Endothelial cell of umbilical vein (primary cell): Measurements from ENCODE around the gene GRK4. TPM values are rescaled to one million over a fixed set of nuclear protein-coding genes. Genes with fewer than 3 reads are reported as not detected.

Experiments
- BruUV-seq: library from RNA; stranded (reverse); fragments of 400-500 nt; replicated peaks from 2 replicates; lab custom pipeline; 2021; lab: Mats Ljungman, UMichigan
- CTCF ChIA-PET: fragments of 300-600, 350-600 bp; sonication (Branson Sonifier 250); formaldehyde crosslinking; loops from one replicate; lab custom pipeline; 2021; ENCODE audit warnings: antibody characterized with exemption, inconsistent platforms; lab: Charles Lee
- POLR2A ChIA-PET: fragments of 300-600, 350-600 bp; sonication (Branson Sonifier 250); formaldehyde crosslinking; loops from one replicate; lab custom pipeline; 2021; ENCODE audit warnings: antibody characterized with exemption, inconsistent platforms; lab: Charles Lee
- DNase-seq: peaks from one replicate; pipeline ENCODE4 v3.0.0-alpha.2; 2011; ENCODE audit warnings: low read depth, low spot score
- FAIRE-seq: peaks from 2 replicates; lab custom pipeline; 2011; peaks lifted over from hg19 to GRCh38; lab: Jason Lieb, UNC
- H2AFZ ChIP-seq: 2 replicates; pipeline ENCODE4 v1.6.0; 2012; ENCODE audit warnings: low read depth, low read length, control low read depth, inconsistent platforms
- H3K27ac ChIP-seq: 2 replicates; pipeline ENCODE4 v1.5.1; 2011; ENCODE audit warnings: low read depth, mild to moderate bottlenecking, control low read depth, low read length, moderate library complexity; ENCODE audit not compliant: insufficient read depth
- H3K27me3 ChIP-seq, 2 experiments: 2 replicates each; pipeline versions ENCODE4 v1.6.0 to v1.6.1; 2011; ENCODE audit warnings: low read length in 2 of 2, mixed read lengths in 1 of 2; ENCODE audit not compliant: control insufficient read depth in 2 of 2, insufficient read depth in 2 of 2
- H3K36me3 ChIP-seq, 2 experiments: 2 replicates in 1 of 2; 3 replicates in 1 of 2; pipeline ENCODE4 v1.5.1; 2011; ENCODE audit warnings: low read length in 2 of 2, mild to moderate bottlenecking in 1 of 2, moderate library complexity in 1 of 2; ENCODE audit not compliant: control insufficient read depth in 2 of 2, insufficient read depth in 2 of 2; ENCODE audit errors: extremely low read depth in 1 of 2
- H3K4me1 ChIP-seq: 3 replicates; pipeline ENCODE4 v1.5.1; 2011; ENCODE audit warnings: mild to moderate bottlenecking, low read length; ENCODE audit not compliant: control insufficient read depth, insufficient read depth; ENCODE audit errors: extremely low read depth
- H3K4me2 ChIP-seq: 2 replicates; pipeline ENCODE4 v1.6.1; 2011; ENCODE audit warnings: low read length, control low read depth, mixed read lengths; ENCODE audit not compliant: insufficient read depth
- H3K4me3 ChIP-seq, 3 experiments: fragments of 200-600 bp in 1 of 3; sonication (generic), shearing (Covaris generic) in 1 of 3; replicated peaks in 1 of 3; 2 replicates each; pipeline ENCODE4 v1.5.1; 2011 to 2016; ENCODE audit warnings: control low read depth in 3 of 3, low read length in 3 of 3, mild to moderate bottlenecking in 2 of 3, inconsistent platforms in 1 of 3, low read depth in 1 of 3, moderate library complexity in 1 of 3; ENCODE audit not compliant: insufficient read depth in 1 of 3
- H3K79me2 ChIP-seq: 2 replicates; pipeline ENCODE4 v1.6.0; 2012; ENCODE audit warnings: low read length, inconsistent platforms; ENCODE audit not compliant: control insufficient read depth, insufficient read depth
- H3K9ac ChIP-seq: replicated peaks from 2 replicates; pipeline ENCODE3; 2011; ENCODE audit warnings: low read length, control low read depth; ENCODE audit not compliant: insufficient read depth; ENCODE audit errors: extremely low read depth
- H3K9me1 ChIP-seq: replicated peaks from 3 replicates; pipeline ENCODE4 v1.6.0; 2011; ENCODE audit warnings: mild to moderate bottlenecking, low read length; ENCODE audit not compliant: control insufficient read depth, insufficient read depth; ENCODE audit errors: extremely low read depth
- H3K9me3 ChIP-seq: replicated peaks from 2 replicates; pipeline ENCODE4 v1.5.1; 2012; ENCODE audit warnings: low read length, inconsistent platforms; ENCODE audit not compliant: control insufficient read depth, insufficient read depth
- H4K20me1 ChIP-seq: replicated peaks from 2 replicates; pipeline ENCODE3; 2011; ENCODE audit warnings: mild to moderate bottlenecking, low read length; ENCODE audit not compliant: control insufficient read depth, insufficient read depth; ENCODE audit errors: extremely low read depth
- CTCF ChIP-seq, 2 donors: IDR thresholded peaks; 1 replicate in 1 of 2; 2 replicates in 1 of 2; pipeline ENCODE4 v1.5.1; 2011; ENCODE audit warnings: low read length in 2 of 2, mild to moderate bottlenecking in 2 of 2, moderate library complexity in 2 of 2, control low read depth in 1 of 2, inconsistent platforms in 1 of 2, low read depth in 1 of 2; ENCODE audit not compliant: insufficient read depth in 1 of 2; ENCODE audit errors: extremely low read depth in 1 of 2
- EZH2 ChIP-seq: IDR thresholded peaks from 2 replicates; pipeline ENCODE4 v1.6.1; 2012; ENCODE audit warnings: borderline replicate concordance, low read depth, mild to moderate bottlenecking, moderate library complexity, low read length, inconsistent platforms; ENCODE audit not compliant: severe bottlenecking
- FOS ChIP-seq: IDR thresholded peaks from 2 replicates; pipeline ENCODE4 v1.6.1; 2011; ENCODE audit warnings: mild to moderate bottlenecking, low read length, moderate library complexity, borderline replicate concordance; ENCODE audit not compliant: insufficient read depth
- GATA2 ChIP-seq: IDR thresholded peaks from 2 replicates; pipeline ENCODE4 v1.7.0; 2011; ENCODE audit warnings: low read depth, mild to moderate bottlenecking, moderate library complexity, mixed read lengths, low read length; ENCODE audit not compliant: insufficient read length, insufficient read depth
- MYC ChIP-seq: IDR thresholded peaks from one replicate; pipeline ENCODE4 v1.6.1; 2011; ENCODE audit warnings: mild to moderate bottlenecking, low read depth, low read length
- POLR2A ChIP-seq: IDR thresholded peaks from 2 replicates; pipeline ENCODE4 v1.6.1; 2012; ENCODE audit warnings: low read depth, mild to moderate bottlenecking, control low read depth, low read length
- POLR2AphosphoS5 ChIP-seq: IDR thresholded peaks from 2 replicates; pipeline ENCODE4 v1.6.1; 2012; ENCODE audit warnings: low read depth, mild to moderate bottlenecking, control low read depth, low read length, moderate library complexity; ENCODE audit not compliant: insufficient read depth
- dilution Hi-C: fragments of 300-500 bp; cut with MboI; formaldehyde crosslinking; loops from one replicate; pipeline ENCODE4 v1.15.0; 2019; ENCODE audit warnings: low sequenced_read_pairs; ENCODE audit not compliant: extremely low pct_ligation_motif_present
- intact Hi-C: fragments of 100-400 bp; cut with micrococcal nuclease; formaldehyde crosslinking; loops from one replicate; pipeline ENCODE4 v1.10.0; 2022
- polyA plus RNA-seq, 4 experiments: library from polyadenylated mRNA; depleted of rRNA in 3 of 4; stranded (reverse) in 3 of 4; unstranded in 1 of 4; fragments of >200 nt; gene quantifications; 2 replicates each; pipeline versions ENCODE4 v1.2.1 to v1.2.3, GENCODE V29; 2011 to 2012; ENCODE audit warnings: missing spikeins in 1 of 4
- total RNA-seq: library from RNA; stranded (reverse); gene quantifications from 2 replicates; pipeline ENCODE4 v1.2.3, GENCODE V29; 2021
- TF ChIP-seq, protein P1 (sequence below): IDR thresholded peaks from 2 replicates; pipeline ENCODE4 v1.6.1; 2011; ENCODE audit not compliant: insufficient read depth, insufficient read length

The GRK4 gene
- total and polyA plus RNA-seq, 2 donors (not counting 3 experiments of a cell fraction or from before 2014, with no cell fraction given): 3.1 to 6.3 TPM

- H3K36me3 ChIP-seq: no peaks in the 10 kb centered on the region
- H3K9me1 ChIP-seq: no peaks in the 10 kb centered on the region
- no peak overlapping the region for H3K4me3 ChIP-seq
- peaks cover 0 to 3% of the 10 kb centered on the region in 2 experiments for H3K27me3 ChIP-seq
- no peak overlapping the region for H3K9ac ChIP-seq
- DNase-seq (no peak), FAIRE-seq (no peak)
- H3K9me3 ChIP-seq: no peaks in the 10 kb centered on the region
- CTCF ChIA-PET: no interaction called here
- no peak overlapping the region for H3K4me2 ChIP-seq
- dilution Hi-C loops (no loop called here), intact Hi-C loops (no loop called here)
- H3K79me2 ChIP-seq: no peaks in the 10 kb centered on the region
- POLR2A ChIA-PET: no interaction called here
- H2AFZ ChIP-seq: no peak overlapping the region
- no peaks in the 10 kb centered on the region for H4K20me1 ChIP-seq
- H3K27ac ChIP-seq: no peak overlapping the region
- TF ChIP-seq EZH2 (no peak), MYC (no peak), FOS (no peak), POLR2AphosphoS5 (no peak), GATA2 (no peak), POLR2A (no peak), CTCF (IDR thresholded peaks at IDR 0.05; ENCODE audit: extremely low read depth in 1 of 2, insufficient read depth in 1 of 2, low read depth in 1 of 2, low read length in 2 of 2) (no peak)
- TF ChIP-seq, protein P1, sequence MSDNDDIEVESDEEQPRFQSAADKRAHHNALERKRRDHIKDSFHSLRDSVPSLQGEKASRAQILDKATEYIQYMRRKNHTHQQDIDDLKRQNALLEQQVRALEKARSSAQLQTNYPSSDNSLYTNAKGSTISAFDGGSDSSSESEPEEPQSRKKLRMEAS: no peak
- H3K4me1 ChIP-seq: no peaks in the 10 kb centered on the region
- BruUV-seq: no TSS peak
Measured at GRCh38 chr4:2991243-2991642, 27.9 kb downstream of the GRK4 start.
